Measurements from ENCODE around the gene USP14.

- TF ChIP-seq POLR2A (IDR thresholded peaks at IDR 0.05) (no peak), CTCF (IDR thresholded peaks at IDR 0.05 in 8 of 11, conservative IDR thresholded peaks at IDR 0.05 in 3 of 11) (no peak), POLR2AphosphoS5 (IDR thresholded peaks at IDR 0.05) (no peak)
Measured at GRCh38 chr18:210075-210474, 51.7 kb downstream of the USP14 start.

Measured in spleen (tissue), 7 donors.